Activated CD4-positive, alpha-beta T cell treated with anti-CD3 and anti-CD28 coated beads for 4 hours (primary cell): ENCODE measurements around the gene ASPDH.

ENCODE experiments used
- DNase-seq, 2 donors: peaks; one replicate each; pipeline ENCODE4 v3.0.0-alpha.2; 2020

Gene ASPDH

DNA sequence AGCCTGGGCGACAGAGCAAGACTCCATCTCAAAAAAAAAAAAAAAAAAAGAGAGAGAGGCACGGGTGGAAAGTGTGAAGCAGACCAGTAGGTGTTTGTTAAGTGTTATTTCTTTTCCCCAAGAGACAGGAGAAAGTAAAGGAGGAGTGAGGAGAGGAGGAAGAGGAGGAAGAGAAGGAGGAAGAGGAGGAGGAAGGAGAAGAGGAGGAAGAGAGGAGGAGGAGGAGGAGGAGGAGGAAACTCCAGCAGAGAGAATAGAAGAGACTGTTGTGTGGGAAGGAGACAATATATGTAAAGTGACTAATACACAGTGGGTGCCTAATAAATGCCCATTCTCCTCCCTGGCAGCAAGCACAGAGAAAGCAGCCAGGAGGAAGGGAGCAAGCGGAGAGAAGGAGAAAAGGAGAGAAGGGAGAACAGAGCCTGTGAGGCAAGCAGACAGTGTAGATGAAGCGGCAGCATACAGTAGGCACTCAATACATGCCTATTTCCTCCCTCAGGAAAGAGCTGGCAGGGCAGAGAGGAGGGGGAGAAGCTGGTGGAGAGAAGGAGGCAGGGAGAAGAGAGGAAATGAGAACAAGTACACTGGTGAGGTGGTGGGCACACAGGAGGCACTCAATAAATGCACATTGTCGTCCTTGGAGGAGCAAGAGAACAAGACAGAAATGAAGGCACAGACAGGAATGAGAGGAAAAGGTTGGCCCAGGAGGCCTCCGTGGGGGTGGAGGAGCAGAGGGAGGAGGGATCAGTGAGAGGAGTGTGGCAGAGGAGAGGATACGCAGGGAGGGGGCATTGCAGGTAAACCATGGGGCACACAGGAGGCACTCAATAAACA, 19.3 kb downstream of the ASPDH start:
- DNase-seq: no peak

DNA sequence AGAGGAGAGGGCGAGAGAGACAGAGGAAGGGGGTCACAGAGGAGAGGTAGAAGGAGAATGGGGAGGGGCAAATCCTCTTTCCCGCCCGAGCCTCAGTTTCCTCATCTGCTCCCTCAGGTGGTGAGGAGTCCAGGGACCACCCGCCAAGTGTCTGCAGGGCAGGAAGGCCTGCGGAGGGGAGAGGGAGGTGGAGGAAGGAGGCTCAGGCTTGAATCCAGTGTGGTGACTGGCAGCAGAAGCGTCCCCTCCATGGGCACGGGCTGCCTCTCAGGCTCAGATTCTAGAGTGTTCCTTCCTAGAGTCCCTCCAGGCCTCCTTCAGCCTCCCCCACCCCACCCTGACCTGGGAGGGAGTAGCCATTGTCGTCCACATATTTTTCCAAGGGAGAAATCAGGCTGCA, 20.5 kb downstream of the ASPDH start:
- DNase-seq: no peak

DNA sequence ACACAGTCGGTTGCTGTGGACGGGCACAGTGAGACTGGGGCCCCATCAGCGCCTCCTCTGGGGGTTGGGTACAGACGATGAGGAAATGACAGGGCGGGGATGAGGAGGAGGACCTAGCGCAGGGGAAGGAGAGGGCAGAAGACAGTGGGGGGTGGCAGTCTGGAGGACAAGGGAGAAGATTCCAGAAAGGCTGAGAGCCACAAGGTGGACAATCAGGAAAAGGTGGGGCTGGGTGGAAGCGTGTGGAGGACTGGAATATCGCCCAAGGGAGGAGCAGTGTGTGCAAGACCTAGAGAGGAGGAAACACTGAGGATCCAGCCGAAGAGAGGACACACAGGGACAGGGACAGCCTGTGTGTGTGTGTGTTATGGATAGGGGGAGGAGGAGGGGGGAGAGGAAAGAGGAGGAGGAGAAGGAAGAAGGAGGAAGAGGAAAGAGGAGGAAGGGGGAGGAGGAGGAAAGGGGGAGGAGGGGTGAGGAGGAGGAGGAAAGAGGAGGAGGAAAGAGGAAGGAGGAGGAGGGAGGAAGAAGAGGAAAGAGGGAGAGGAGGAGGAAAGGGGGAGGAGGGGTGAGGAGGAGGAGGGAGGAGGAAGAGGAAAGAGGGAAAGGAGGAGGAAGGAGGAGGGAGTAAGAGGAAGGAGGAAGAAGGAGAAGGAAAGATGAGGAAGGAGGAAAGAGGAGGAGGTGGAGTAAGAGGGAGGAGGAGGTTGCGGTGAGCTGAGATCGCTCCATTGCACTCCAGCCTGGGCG, 21.2 kb downstream of the ASPDH start:
- DNase-seq: peak; percentile 31 to 35

DNA sequence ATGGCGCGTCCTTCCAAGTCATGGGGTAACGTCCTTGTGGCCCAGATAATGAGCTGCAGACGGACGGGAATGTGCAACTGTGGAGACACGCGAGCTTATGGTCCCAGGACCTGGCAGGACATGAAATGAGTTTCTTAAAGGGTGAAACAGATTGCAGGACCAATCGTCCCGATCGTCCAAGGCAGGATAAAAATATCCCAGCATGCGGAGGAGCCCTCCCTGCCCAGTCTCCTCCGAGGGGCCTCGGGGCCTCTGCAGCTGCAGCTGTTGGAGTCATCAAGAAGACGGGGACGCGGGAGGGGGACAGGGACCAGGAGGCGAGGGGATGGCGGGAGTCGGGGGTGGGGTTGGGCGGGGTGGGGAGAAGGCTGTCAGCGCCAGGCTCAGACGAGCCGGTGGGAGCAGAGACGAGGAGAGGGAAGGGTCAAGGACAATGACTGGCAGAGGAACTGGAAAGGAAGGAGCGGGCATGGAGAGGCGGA, 22.7 kb downstream of the ASPDH start:
- DNase-seq: no peak

DNA sequence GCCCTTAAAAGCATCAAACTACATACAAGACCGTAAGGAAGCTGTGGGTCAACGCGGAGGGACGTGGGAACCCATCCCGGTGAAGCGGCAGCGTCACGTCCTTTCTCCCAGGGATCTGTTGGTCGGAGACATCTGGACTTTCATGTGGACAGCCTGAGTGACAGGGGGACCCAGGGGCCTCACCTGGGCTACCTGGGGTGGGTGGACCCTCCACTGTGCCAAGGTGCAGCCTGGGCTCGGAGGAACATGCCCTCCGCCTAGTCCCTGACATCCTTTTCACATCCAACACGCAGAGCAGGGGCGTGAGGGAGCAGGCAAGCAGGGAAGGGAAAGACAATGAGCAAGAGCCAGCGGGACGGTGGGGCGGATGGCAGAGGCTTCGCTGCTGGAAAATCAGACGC, 23.3 kb downstream of the ASPDH start:
- no peak for DNase-seq

DNA sequence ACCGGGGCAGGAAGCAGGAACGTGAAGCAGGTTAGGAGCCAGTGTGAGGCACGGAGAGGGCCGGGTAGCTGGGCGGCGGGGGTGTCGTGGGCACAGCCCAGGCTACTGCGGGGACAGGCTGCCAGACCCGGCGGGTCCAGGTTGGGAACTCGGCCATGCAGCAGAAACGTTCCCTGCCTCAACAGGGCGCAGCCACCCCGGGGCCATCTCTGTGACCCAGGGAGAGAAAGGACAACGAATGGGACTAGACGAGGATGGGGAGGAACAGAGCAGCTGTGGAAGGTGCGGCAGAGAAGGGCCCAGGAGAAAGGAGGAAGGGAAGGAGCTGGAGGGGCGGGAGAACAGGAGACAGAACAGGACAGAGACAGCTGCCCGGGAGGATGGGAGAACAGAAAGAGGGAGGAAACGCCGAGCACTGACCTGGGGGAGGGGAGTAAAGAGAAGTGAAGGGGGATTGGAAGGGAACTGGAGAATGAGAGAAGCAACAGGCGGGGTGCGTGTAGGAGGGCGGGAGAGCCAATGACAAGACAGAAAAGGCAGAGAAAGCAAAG, 24.2 kb downstream of the ASPDH start:
- DNase-seq: no peak

DNA sequence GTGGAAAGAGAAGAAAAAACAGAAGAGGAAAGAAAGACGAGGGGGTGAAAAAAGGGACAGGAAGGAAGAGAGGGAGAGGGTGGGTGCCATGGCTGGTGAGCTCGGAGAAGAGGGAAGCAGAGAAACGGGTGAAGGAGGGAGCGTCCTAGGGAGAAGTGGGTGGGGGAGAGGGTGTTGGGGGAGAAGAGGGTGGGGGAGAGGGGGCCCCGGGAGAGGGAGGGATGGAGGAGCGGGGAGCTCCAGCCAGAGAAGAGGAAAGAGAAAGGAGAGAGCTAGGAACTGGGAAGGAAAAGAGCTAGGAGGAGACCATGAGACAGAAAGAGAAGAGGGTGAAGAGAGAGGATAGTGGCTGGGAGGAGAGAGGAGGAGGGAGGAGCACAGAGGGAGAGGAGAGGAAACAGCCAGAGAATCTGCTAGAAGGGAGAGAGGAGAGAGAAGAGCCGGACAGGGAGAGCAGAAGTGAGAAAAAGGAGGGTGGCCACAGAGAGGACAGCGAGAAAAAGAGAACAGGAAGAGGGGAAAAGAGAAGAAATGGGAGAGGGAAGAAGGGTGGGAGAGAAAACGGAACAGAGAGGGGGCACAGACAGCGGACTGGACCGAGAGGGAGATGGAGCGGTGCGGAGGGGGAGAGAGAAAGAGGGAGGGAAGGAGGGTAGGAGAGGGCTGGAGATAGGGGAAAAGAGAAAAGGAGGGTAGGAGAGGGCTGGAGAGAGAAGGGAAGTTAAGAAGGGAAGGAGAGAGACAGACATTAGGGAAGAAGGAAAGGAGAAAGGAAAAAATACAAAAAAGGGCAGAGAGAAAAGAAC, 25.1 kb downstream of the ASPDH start:
- no peak for DNase-seq

DNA sequence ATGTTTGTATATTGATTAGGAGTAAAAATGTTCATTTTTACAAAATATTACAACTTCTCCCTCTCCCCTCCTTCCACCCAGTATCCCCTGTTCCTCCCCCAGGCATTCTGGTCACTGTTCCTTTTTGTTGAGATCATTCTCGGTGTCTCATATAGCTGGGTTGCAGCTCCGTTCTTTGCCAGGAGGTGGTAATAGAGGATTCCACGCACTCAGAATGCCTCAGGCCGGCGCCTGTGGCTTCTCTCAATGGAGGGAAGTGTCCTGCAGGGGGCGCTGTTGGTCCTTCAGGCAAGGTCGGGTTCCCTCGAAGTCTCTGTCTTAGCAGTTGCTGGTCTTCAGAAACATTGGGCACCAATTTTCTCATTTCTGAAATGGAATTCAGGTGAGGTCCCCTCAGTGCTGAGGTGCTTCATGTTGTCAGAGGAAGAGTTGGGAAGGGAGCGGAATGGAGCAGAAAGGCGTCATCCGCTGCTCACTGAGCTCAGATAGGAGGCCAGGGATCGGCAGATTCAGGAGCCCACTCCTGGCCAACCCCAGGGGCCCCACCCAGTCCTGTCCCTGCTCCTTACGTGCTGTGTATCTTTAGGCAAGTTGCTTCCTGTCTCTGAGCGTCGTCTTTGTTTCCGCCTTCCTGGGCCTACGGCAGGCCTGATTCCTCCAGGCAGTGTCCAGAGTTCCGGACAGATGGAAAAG, 26.7 kb downstream of the ASPDH start:
- peak in 1 of 2 donors; percentile 37 for DNase-seq

DNA sequence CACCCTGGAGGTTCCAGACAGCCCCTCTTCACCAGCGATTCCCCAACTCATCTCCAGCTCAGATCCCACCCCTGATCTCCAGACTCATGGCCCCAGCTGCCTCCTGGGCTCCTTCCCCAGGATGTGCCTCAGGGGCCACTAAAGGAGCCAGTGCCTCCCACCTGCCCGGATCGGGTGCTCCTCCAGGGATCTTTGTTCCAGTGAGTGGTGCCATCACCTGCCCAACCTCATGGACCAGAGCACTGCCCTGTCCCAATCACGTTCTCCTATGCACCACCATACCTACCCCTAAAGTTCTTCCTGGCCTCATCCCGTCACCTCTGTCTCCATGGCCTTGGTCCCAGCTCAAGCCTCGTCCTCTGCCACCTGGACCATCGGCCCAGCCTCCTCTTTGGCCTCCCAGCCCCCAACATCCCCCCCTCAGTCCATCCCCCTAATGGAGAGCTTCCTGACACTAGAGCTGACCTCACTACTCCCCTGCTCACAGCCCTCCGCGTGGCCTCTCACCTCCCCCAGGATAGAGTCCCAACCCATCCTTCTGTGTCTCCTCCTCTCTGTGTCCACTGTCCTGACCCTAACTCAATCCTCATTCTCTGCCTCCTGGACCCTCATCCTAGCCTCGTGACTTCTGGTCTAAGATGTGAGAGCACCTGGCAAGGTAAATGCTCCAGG, 28.3 kb downstream of the ASPDH start:
- no peak for DNase-seq

DNA sequence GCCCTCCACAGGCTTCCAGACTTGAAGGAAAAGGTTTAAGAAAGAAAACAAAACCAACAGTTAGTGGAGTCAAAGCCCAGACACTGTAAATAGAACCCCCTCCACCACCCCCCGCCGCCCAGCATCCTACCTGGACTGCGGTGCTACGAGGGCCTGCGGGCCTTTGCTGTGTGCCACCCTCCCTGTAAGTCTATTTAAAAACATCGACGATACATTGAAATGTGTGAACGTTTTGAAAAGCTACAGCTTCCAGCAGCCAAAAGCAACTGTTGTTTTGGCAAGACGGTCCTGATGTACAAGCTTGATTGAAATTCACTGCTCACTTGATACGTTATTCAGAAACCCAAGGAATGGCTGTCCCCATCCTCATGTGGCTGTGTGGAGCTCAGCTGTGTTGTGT, 30.8 kb downstream of the ASPDH start:
- DNase-seq: no peak

DNA sequence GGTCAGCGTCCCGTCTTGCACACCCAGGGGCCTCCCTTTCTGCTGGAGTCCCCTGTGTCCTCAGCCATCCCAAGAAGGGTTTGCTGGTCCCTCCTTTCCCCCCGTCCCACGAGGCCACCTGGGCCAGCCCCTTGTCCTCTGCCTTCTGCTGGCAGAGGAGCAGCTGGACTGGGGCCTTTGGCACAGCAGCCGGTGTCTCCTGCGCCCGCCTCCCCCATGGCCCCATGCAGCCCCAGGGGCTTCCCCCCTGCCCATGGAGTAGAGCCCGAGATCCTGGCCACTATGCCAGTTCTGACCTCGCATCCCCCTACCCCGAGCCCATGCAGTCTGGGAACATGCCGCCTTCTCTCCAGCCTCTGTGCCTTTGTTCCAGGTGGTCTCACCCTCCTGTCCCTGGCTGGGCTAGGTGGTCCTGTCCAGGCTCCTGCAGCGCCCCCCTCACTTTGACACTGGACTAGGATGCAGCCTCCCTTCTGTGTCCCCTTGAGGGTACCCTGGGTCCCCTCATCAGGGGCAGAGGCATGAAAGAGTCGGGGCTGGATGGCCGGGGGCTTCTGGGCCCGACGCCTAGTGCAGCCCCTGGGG, 31.4 kb downstream of the ASPDH start:
- DNase-seq: no peak

DNA sequence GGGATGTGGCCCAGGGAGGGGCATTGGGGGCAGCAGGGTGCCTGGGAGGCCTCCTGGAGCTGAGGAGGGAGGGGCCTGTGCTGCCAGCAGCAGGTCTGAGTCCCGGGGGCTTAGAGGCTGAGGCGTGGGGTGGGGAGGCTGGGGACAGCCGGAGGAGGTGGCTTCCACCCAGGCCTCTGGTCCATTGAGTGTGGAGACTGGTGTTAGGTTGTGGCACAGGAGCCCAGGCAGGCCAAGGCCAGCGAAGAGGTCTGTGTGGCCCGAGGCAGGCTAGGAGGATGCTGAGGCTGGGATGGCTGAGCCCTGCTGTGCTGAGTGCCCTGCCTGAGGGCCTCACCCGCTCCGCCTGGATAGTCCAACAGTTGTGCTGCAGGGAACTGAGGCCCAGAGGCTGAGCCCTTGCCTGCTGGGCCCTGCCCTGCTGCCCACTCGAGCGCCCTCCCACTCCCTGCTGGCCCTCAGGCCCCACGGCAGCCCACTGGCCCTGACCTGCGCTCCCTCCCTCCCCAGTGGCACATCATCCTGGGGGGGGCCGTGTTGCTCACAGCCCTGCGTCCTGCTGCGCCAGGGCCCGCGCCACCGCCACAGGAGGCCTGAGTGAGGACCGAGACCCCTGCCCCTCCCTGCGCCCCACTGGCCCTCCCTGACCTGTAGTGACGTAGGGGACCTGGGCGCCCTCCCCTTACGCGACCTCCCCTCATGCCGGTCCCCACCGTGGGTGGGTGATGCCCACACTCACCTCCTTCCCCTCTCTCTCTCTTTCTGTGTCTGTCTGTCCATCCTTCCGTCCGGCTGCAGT, 32.2 kb downstream of the ASPDH start:
- no peak for DNase-seq

DNA sequence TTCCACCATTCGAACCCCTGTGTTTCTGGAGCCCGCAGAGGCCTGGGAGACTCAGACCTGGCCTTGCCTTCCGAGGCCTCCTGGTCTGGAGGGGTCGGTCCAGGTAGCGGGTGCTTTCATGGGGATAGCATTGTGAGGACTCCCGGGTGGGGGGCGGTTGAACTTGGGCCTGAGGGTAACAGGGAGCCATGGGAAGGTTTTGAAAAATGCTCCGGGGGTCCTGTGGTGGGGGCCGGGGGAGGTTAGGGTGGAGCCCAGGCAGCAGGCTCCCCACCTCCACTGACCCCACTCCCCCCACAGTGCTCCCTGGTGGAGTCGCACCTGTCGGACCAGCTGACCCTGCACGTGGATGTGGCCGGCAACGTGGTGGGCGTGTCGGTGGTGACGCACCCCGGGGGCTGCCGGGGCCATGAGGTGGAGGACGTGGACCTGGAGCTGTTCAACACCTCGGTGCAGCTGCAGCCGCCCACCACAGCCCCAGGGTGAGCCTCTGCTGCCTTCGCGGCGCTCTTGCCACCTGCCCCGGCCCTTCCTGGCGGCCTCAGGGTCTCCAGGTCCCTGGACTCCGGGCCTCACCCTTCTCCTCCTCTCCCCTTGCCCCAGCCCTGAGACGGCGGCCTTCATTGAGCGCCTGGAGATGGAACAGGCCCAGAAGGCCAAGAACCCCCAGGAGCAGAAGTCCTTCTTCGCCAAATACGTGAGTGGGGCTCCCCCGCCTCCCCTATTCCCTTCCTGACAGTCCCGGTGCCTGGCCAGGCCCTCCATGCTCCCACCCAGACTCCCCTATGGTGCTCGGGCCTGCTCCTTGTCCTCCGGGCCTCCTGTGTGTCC, 33.2 kb downstream of the ASPDH start:
- no peak for DNase-seq

DNA sequence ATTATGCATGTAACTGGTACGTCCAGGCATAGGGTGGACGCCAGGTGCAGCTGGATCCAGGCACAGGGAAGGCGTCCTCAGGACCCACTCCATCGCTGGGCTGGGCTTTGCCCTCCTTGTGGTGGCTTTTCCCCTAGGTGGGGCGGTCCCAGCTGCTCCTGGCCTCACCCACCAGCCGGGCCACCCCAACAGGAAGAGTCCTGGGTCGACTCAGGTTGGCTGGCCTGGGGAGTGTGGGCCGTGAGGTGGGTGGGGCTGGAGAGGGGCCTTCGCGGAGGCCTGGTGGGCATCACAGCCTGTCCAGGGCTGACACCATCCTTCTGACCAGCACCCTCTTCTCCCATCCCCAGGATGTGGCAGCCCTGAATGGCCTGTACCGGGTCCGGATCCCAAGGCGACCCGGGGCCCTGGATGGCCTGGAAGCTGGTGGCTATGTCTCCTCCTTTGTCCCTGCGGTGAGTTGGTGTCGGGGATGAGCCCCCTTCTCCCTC, 33.9 kb downstream of the ASPDH start:
- DNase-seq: no peak

DNA sequence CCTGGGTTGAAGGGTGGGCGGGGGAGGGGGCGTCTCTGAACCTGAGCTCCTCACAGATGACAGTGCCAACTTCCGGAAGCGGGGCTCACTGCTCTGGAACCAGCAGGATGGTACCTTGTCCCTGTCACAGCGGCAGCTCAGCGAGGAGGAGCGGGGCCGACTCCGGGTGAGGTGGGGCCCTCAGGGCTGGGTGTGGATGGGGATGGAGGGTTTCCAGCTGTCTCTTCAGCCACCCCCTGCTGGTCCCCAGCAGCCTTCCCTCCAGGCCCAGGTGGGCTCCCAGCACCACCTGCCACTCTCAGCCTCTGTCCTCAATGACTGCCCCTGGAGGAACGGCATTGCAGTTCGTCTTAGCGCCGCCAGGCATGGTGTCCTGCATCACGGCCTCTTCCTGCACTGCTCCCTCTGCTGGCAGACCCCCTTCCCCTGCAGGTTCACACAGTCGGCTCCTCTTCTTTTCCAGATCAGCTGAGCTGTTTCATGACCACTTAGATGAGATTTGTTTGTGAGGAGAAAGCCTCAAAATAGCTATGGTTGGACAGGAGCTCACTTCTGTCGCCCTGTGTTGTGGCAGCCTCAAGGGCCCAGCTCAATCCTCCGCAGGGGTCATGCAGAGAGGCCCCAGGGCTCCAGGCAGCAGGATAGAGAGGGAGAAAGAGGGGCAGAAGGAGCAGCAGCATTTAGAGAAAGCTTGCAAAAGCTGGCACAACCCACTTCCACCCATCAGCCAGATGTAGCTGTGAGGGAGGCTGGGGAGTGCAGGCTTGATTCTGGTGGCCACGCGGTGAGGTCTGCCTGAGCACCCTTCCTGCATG, 34.6 kb downstream of the ASPDH start:
- DNase-seq: no peak

DNA sequence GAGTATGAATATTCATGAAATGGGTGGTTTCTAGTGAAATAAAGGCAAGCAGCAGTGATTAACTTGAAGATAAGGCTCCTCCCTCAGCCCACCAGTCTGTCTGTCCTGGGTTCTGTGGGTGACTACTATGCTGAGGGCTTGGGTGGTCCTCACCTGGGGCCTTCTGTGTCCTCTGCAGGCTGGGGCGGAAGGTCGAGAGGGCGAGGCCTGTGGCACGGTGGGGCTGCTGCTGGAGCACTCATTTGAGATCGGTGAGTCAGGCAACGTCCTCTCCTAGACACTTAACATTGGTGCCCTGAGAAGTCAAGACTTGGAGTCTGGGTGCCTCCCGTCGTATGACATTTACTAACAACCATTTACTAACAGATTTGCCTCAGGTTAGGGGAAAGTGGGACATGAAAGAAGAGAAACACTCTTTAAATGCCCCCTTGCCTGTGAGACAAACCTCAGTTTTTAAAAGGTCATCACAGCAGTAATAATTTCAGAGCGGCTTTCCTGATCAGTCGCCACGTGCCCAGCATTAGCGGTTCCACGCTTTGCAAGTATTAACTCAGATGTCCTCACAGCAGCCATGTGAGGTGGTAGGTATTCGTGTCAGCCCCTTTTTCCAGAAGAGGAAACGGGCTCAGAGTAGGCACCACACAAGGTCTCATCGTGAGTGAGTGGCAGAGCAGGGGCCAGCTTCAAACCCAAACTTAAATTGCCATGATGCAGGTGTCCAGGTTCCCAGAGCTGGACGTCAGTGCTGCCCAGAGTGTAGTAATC, 35.8 kb downstream of the ASPDH start:
- DNase-seq: no peak

DNA sequence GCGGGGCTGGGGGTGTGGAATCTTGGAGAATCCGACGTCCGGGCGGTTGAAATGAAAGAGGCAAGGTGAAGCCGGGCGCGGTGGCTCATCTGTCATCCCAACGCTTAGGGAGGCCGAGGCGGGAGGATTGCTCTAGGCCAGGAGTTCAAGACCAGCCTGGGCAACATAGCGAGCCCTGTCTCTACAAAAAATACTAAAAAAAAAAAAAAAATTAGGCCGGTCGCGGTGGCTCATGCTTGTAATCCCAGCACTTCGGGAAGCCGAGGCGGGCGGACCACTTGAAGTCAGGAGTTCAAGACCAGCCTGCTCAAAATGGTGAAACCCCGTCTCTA, 36.8 kb downstream of the ASPDH start:
- DNase-seq: no peak
